K562 (cell line): Measurements from ENCODE around the gene GPR162. TPM values are rescaled to one million over a fixed set of nuclear protein-coding genes. Genes with fewer than 3 reads are reported as not detected.

Source experiments
- ARHGAP35 ChIP-seq: fragments of 450-650 bp; IDR thresholded peaks from 2 replicates; pipeline ENCODE4 v1.6.1; 2018; ENCODE audit not compliant: partially characterized antibody
- CEBPZ ChIP-seq: fragments of 150-350 bp; IDR thresholded peaks from 2 replicates; pipeline ENCODE4 v1.6.1; 2014; ENCODE audit warnings: low read depth, mild to moderate bottlenecking, low read length, borderline replicate concordance
- DLX4 ChIP-seq: fragments of 250-450 bp; sonication (Bioruptor Pico); IDR thresholded peaks from 2 replicates; pipeline ENCODE4 v1.6.1; 2021; ENCODE audit warnings: mild to moderate bottlenecking
- ELF1 ChIP-seq: fragments of 200-800 bp; sonication (Bioruptor generic); IDR thresholded peaks from 2 replicates; pipeline ENCODE4 v1.6.1; 2016; ENCODE audit warnings: missing genetic modification characterization, missing compliant biosample characterization
- FOS ChIP-seq: IDR thresholded peaks from 3 replicates; pipeline ENCODE4 v1.6.1; 2011; ENCODE audit not compliant: insufficient read length; ENCODE audit errors: extremely low read depth
- HINFP ChIP-seq: fragments of 450-650 bp; conservative IDR thresholded peaks from 2 replicates; pipeline ENCODE4 v1.6.1; 2016; ENCODE audit warnings: missing genetic modification characterization, low read depth, mild to moderate bottlenecking, control low read depth, missing compliant biosample characterization
- HLTF ChIP-seq: fragments of 450-650 bp; IDR thresholded peaks from 2 replicates; pipeline ENCODE4 v1.6.1; 2016
- KLF13 ChIP-seq: fragments of 450-650 bp; IDR thresholded peaks from 2 replicates; pipeline ENCODE4 v1.6.1; 2016; ENCODE audit warnings: missing genetic modification characterization, low read depth, mild to moderate bottlenecking, missing compliant biosample characterization, moderate library complexity, borderline replicate concordance
- MBD2 ChIP-seq: sonication (generic); IDR thresholded peaks from 2 replicates; pipeline ENCODE4 v1.6.1; 2016; ENCODE audit warnings: low read depth, borderline replicate concordance
- MCM5 ChIP-seq: fragments of 450-650 bp; IDR thresholded peaks from 2 replicates; pipeline ENCODE4 v1.6.1; 2016; ENCODE audit warnings: low read depth
- MED1 ChIP-seq: sonication (generic); formaldehyde crosslinking; IDR thresholded peaks from 2 replicates; pipeline ENCODE4 v1.8.1; 2023; ENCODE audit warnings: missing genetic modification reagents, borderline replicate concordance
- POLR2G ChIP-seq: fragments of 200-400 bp; formaldehyde crosslinking; IDR thresholded peaks from 2 replicates; pipeline ENCODE4 v1.6.1; 2017; ENCODE audit warnings: low read depth, mild to moderate bottlenecking, antibody characterized with exemption, low read length, moderate library complexity
- RHOXF2B ChIP-seq: fragments of 250-450 bp; sonication (Bioruptor Pico); conservative IDR thresholded peaks from 2 replicates; pipeline ENCODE4 v1.5.1; 2021
- SMAD3 ChIP-seq: fragments of 450-650 bp; formaldehyde crosslinking; conservative IDR thresholded peaks from 2 replicates; pipeline ENCODE4 v1.4.0; 2020; ENCODE audit warnings: mild to moderate bottlenecking
- TEAD2 ChIP-seq: fragments of 450-650 bp; IDR thresholded peaks from 2 replicates; pipeline ENCODE4 v1.6.1; 2016; ENCODE audit warnings: missing genetic modification characterization, control low read depth, missing compliant biosample characterization
- USF2 ChIP-seq: sonication (generic); formaldehyde crosslinking; IDR thresholded peaks from 2 replicates; pipeline ENCODE4 v1.5.0; 2020; ENCODE audit warnings: missing genetic modification reagents
- ZBTB5 ChIP-seq: fragments of 450-650 bp; IDR thresholded peaks from 2 replicates; pipeline ENCODE4 v1.6.1; 2017; ENCODE audit warnings: antibody characterized with exemption
- ZNF589 ChIP-seq: fragments of 200-800 bp; sonication (Bioruptor generic); IDR thresholded peaks from 2 replicates; pipeline ENCODE4 v1.6.1; 2016; ENCODE audit warnings: low read depth, missing genetic modification characterization, missing compliant biosample characterization
- ZNF695 ChIP-seq: fragments of 450-650 bp; formaldehyde crosslinking; IDR thresholded peaks from 2 replicates; pipeline ENCODE4 v1.4.0; 2020; ENCODE audit warnings: mild to moderate bottlenecking, moderate library complexity
- ZNF764 ChIP-seq: fragments of 250-450 bp; sonication (Bioruptor Pico); IDR thresholded peaks from 2 replicates; pipeline ENCODE4 v1.4.0; 2020; ENCODE audit warnings: low read depth, mild to moderate bottlenecking, moderate library complexity
- polyA plus RNA-seq, 8 experiments: library from polyadenylated mRNA; depleted of rRNA in 4 of 8; stranded (reverse) in 5 of 8; unstranded in 3 of 8; fragments of >200 nt; fragmentation: Nextera tagmentation in 2 of 8; fragmentation: Illumina TruSeq in 1 of 8; extraction: Ambion mirVana in 2 of 8; extraction: Trizol in 1 of 8; gene quantifications; 2 replicates each; pipeline versions ENCODE4 v1.2.1 to v1.2.3, GENCODE V29; 2011 to 2014; ENCODE audit warnings: inconsistent platforms in 1 of 8, missing spikeins in 1 of 8
- total RNA-seq, 7 experiments: library from RNA; depleted of rRNA in 6 of 7; stranded (reverse); fragments of >200 nt in 6 of 7; fragmentation: Illumina TruSeq in 2 of 7; extraction: Trizol in 2 of 7; gene quantifications; 2 replicates each; pipeline versions ENCODE4 v1.2.1 to v1.2.3, GENCODE V29; 2011 to 2021; ENCODE audit warnings: low replicate concordance in 1 of 7

Gene GPR162
- total and polyA plus RNA-seq, 9 of the 15 experiments (the other 6 are each of a cell fraction or from before 2014, with no cell fraction given): 0.65 to 1.8 (median 1.1) TPM; not detected in 2

GRCh38 chr12:6851921-6852650 lies 30.5 kb downstream of the GPR162 start, which contains the start of gene USP5 (continued):
- TF ChIP-seq USF2 (peak; percentile 48), ZNF589 (peak; percentile 97), RHOXF2B (CRISPR knock-in tag) (no peak), MBD2 (peak; percentile 99), HINFP (tag) (peak; percentile 81; the same call in 1 of the 2 replicates), MCM5 (no peak), ELF1 (tag) (peak; percentile 78), POLR2G (peak; percentile 79), ARHGAP35 (no peak), ZNF695 (CRISPR knock-in tag) (no peak), FOS (peak; percentile 89), ZNF764 (CRISPR knock-in tag) (no peak), CEBPZ (peak; percentile 72; the same call in 1 of the 2 replicates), KLF13 (peak; percentile 94), SMAD3 (CRISPR knock-in tag) (peak; percentile 94), HLTF (0 out of 2 replicates have a peak, but pooled peaks have one; percentile 22), MED1 (CRISPR knock-in tag) (no peak), DLX4 (CRISPR knock-in tag) (no peak), TEAD2 (tag) (peak; percentile 73), ZBTB5 (no peak)
